Neuronal stem cell (in vitro differentiated cells): Measurements from ENCODE around the gene TTF1.

ENCODE experiments used
- DNase-seq: peaks from one replicate; pipeline ENCODE4 v3.0.0-alpha.2; 2013; ENCODE audit warnings: low spot score
- H2AFZ ChIP-seq: one replicate; pipeline ENCODE4 v1.6.1; 2013; ENCODE audit warnings: mild to moderate bottlenecking, low read length, inconsistent platforms
- H2AK5ac ChIP-seq: 2 replicates; pipeline ENCODE4 v1.6.1; 2013; ENCODE audit warnings: low read depth, mild to moderate bottlenecking, inconsistent platforms, low read length, moderate library complexity, mixed read lengths
- H2BK120ac ChIP-seq: 2 replicates; pipeline ENCODE4 v1.6.1; 2013; ENCODE audit warnings: low read depth, mild to moderate bottlenecking, inconsistent platforms, low read length, moderate library complexity, mixed read lengths
- H2BK12ac ChIP-seq: one replicate; pipeline ENCODE4 v1.6.1; 2013; ENCODE audit warnings: low read length, inconsistent platforms
- H2BK15ac ChIP-seq: 2 replicates; pipeline ENCODE4 v1.6.1; 2013; ENCODE audit warnings: mild to moderate bottlenecking, low read length, inconsistent platforms, mixed read lengths
- H2BK5ac ChIP-seq: one replicate; pipeline ENCODE4 v1.6.1; 2013; ENCODE audit warnings: inconsistent platforms, mild to moderate bottlenecking, low read length, moderate library complexity
- H3K14ac ChIP-seq: one replicate; pipeline ENCODE4 v1.6.1; 2013; ENCODE audit warnings: low read length, inconsistent platforms
- H3K18ac ChIP-seq: 2 replicates; pipeline ENCODE4 v1.6.1; 2013; ENCODE audit warnings: low read length, inconsistent platforms
- H3K23ac ChIP-seq: 2 replicates; pipeline ENCODE4 v1.6.1; 2013; ENCODE audit warnings: low read depth, mild to moderate bottlenecking, mixed read lengths, low read length, inconsistent platforms; ENCODE audit not compliant: poor library complexity
- H3K27ac ChIP-seq: replicated peaks from 3 replicates; pipeline ENCODE4 v1.5.1; 2013; ENCODE audit warnings: low read length, inconsistent platforms
- H3K27me3 ChIP-seq, 3 experiments: 2 replicates each; pipeline ENCODE4 v1.6.1; 2013; ENCODE audit warnings: low read length in 3 of 3, mild to moderate bottlenecking in 2 of 3, inconsistent platforms in 1 of 3, low read depth in 1 of 3, mixed read lengths in 1 of 3, moderate library complexity in 1 of 3; ENCODE audit not compliant: control insufficient read depth in 3 of 3, insufficient read depth in 3 of 3
- H3K36me3 ChIP-seq, 2 donors: replicated peaks in 1 of 2; 2 replicates each; pipeline ENCODE4 v1.6.1; 2013; ENCODE audit warnings: low read length in 2 of 2; ENCODE audit not compliant: control insufficient read depth in 2 of 2, insufficient read depth in 2 of 2
- H3K4ac ChIP-seq: 2 replicates; pipeline ENCODE4 v1.6.1; 2013; ENCODE audit warnings: inconsistent platforms, mild to moderate bottlenecking, low read length, moderate library complexity
- H3K4me1 ChIP-seq, 2 donors: 1 replicate in 1 of 2; 2 replicates in 1 of 2; pipeline ENCODE4 v1.6.1; 2013; ENCODE audit warnings: low read length in 2 of 2, low read depth in 1 of 2; ENCODE audit not compliant: control insufficient read depth in 2 of 2, insufficient read depth in 1 of 2
- H3K4me2 ChIP-seq: one replicate; pipeline ENCODE4 v1.6.1; 2013; ENCODE audit warnings: mild to moderate bottlenecking, low read length, inconsistent platforms; ENCODE audit not compliant: insufficient read depth, poor library complexity, severe bottlenecking
- H3K4me3 ChIP-seq, 2 donors: 2 replicates each; pipeline ENCODE4 v1.5.1; 2013; ENCODE audit warnings: low read length in 2 of 2, mild to moderate bottlenecking in 2 of 2, inconsistent platforms in 1 of 2, moderate library complexity in 1 of 2
- H3K79me1 ChIP-seq: one replicate; pipeline ENCODE4 v1.6.1; 2013; ENCODE audit warnings: low read depth, mild to moderate bottlenecking, inconsistent platforms, low read length, moderate library complexity
- H3K9ac ChIP-seq: one replicate; pipeline ENCODE4 v1.6.1; 2013; ENCODE audit warnings: mild to moderate bottlenecking, low read depth, low read length, inconsistent platforms; ENCODE audit not compliant: poor library complexity
- H3K9me3 ChIP-seq, 2 donors: replicated peaks in 1 of 2; 2 replicates each; pipeline versions ENCODE3 to v1.6.1; 2013; ENCODE audit warnings: low read length in 2 of 2, mild to moderate bottlenecking in 2 of 2, inconsistent platforms in 1 of 2, low read depth in 1 of 2, mixed read lengths in 1 of 2, moderate library complexity in 1 of 2; ENCODE audit not compliant: control insufficient read depth in 2 of 2, insufficient read depth in 1 of 2
- H4K8ac ChIP-seq: one replicate; pipeline ENCODE4 v1.6.1; 2013; ENCODE audit warnings: low read depth, mild to moderate bottlenecking, inconsistent platforms, low read length, moderate library complexity
- H4K91ac ChIP-seq: one replicate; pipeline ENCODE4 v1.6.1; 2013; ENCODE audit warnings: low read length, low read depth, mild to moderate bottlenecking, inconsistent platforms; ENCODE audit not compliant: poor library complexity
- WGBS, 2 donors: extraction: QIAGEN DNeasy Blood & Tissue Kit; methylation state at CpG; one replicate each; pipeline ENCODE4 v1.1.7; 2013; ENCODE audit warnings: missing lambda C conversion rate in 2 of 2, mixed read lengths in 1 of 2; ENCODE audit not compliant: insufficient read length in 2 of 2, insufficient replicate concordance in 1 of 2; ENCODE audit errors: extremely low coverage in 2 of 2; 5-methylcytosine and 5-hydroxymethylcytosine counted together

The TTF1 gene

GRCh38 chr9:132390966-132391365, 15.7 kb downstream of the TTF1 start:
- no peak overlapping the region for H4K91ac ChIP-seq
- no peak overlapping the region for H3K14ac ChIP-seq
- no peak overlapping the region for H3K4me3 ChIP-seq
- DNase-seq: no peak
- H3K18ac ChIP-seq: no peak overlapping the region
- H2AK5ac ChIP-seq: no peak overlapping the region
- no peak overlapping the region for H3K23ac ChIP-seq
- H3K9me3 ChIP-seq: no peaks in the 10 kb centered on the region
- H3K4me2 ChIP-seq: no peak overlapping the region
- H3K27me3 ChIP-seq: no peaks in the 10 kb centered on the region
- H3K9ac ChIP-seq: no peak overlapping the region
- H3K79me1 ChIP-seq: no peaks in the 10 kb centered on the region
- no CpG with 5 or more reads among the region's 7 CpGs for WGBS, 2 donors
- H2BK15ac ChIP-seq: no peak overlapping the region
- H3K36me3 ChIP-seq: peaks cover 50 to 96% of the 10 kb centered on the region in 2 donors
- H3K4ac ChIP-seq: no peak overlapping the region
- H2BK5ac ChIP-seq: no peak overlapping the region
- no peak overlapping the region for H2BK12ac ChIP-seq
- no peak overlapping the region for H4K8ac ChIP-seq
- H2AFZ ChIP-seq: no peak overlapping the region
- no peak overlapping the region for H3K27ac ChIP-seq
- H3K4me1 ChIP-seq: no peaks in the 10 kb centered on the region
- no peak overlapping the region for H2BK120ac ChIP-seq

- no peak overlapping the region for H2AFZ ChIP-seq
- DNase-seq: no peak
- no peak overlapping the region for H4K8ac ChIP-seq
- H3K14ac ChIP-seq: no peak overlapping the region
- no CpG with 5 or more reads among the region's 7 CpGs for WGBS, 2 donors
- H2BK15ac ChIP-seq: no peak overlapping the region
- no peaks in the 10 kb centered on the region for H3K27me3 ChIP-seq
- H2BK12ac ChIP-seq: no peak overlapping the region
- H2AK5ac ChIP-seq: no peak overlapping the region
- H2BK120ac ChIP-seq: no peak overlapping the region
- no peaks in the 10 kb centered on the region for H3K4me1 ChIP-seq
- no peak overlapping the region for H3K4me2 ChIP-seq
- no peak overlapping the region for H4K91ac ChIP-seq
- H3K27ac ChIP-seq: no peak overlapping the region
- H3K9ac ChIP-seq: no peak overlapping the region
- no peaks in the 10 kb centered on the region for H3K9me3 ChIP-seq
- H3K18ac ChIP-seq: no peak overlapping the region
- no peak overlapping the region for H2BK5ac ChIP-seq
- no peak overlapping the region for H3K4ac ChIP-seq
- peaks cover 50 to 98% of the 10 kb centered on the region in 2 donors for H3K36me3 ChIP-seq
- no peak overlapping the region for H3K23ac ChIP-seq
- H3K79me1 ChIP-seq: no peaks in the 10 kb centered on the region
- no peak overlapping the region for H3K4me3 ChIP-seq
Observed at GRCh38 chr9:132387133-132387532, 19.5 kb downstream of the TTF1 start.

GRCh38 chr9:132384376-132384775, 22.3 kb downstream of the TTF1 start:
- no peak overlapping the region for H4K91ac ChIP-seq
- no peak overlapping the region for H3K23ac ChIP-seq
- no peak overlapping the region for H2BK120ac ChIP-seq
- no peak for DNase-seq
- no peaks in the 10 kb centered on the region for H3K4me1 ChIP-seq
- no peak overlapping the region for H2AK5ac ChIP-seq
- no peak overlapping the region for H3K4ac ChIP-seq
- no peak overlapping the region for H3K9ac ChIP-seq
- H2BK15ac ChIP-seq: no peak overlapping the region
- H3K27me3 ChIP-seq: no peaks in the 10 kb centered on the region
- H4K8ac ChIP-seq: no peak overlapping the region
- H3K9me3 ChIP-seq: no peaks in the 10 kb centered on the region
- no peak overlapping the region for H2AFZ ChIP-seq
- H3K18ac ChIP-seq: no peak overlapping the region
- no peak overlapping the region for H3K14ac ChIP-seq
- H3K36me3 ChIP-seq: peaks cover 46 to 95% of the 10 kb centered on the region in 2 donors
- no peak overlapping the region for H2BK5ac ChIP-seq
- H3K79me1 ChIP-seq: peaks cover 1% of the 10 kb centered on the region
- H3K27ac ChIP-seq: no peak overlapping the region
- no peak overlapping the region for H3K4me2 ChIP-seq
- no CpG with 5 or more reads among the region's 8 CpGs for WGBS, 2 donors
- no peak overlapping the region for H3K4me3 ChIP-seq
- H2BK12ac ChIP-seq: no peak overlapping the region

GRCh38 chr9:132383462-132383883, 23.2 kb downstream of the TTF1 start:
- Histone ChIP-seq H3K36me3 (peaks cover 47 to 94% of the 10 kb centered on the region in 2 donors), H3K79me1 (peaks cover 1% of the 10 kb centered on the region), H3K27me3 (no peaks in the 10 kb centered on the region), H3K9me3 (peaks cover 2% of the 10 kb centered on the region in 2 donors), H3K27ac (no peak overlapping the region), H3K23ac (no peak overlapping the region), H3K18ac (no peak overlapping the region), H2BK5ac (no peak overlapping the region), H3K4me3 (no peak overlapping the region), H3K14ac (no peak overlapping the region), H2BK12ac (no peak overlapping the region), H2BK15ac (no peak overlapping the region), H3K9ac (no peak overlapping the region), H4K91ac (no peak overlapping the region), H3K4me2 (no peak overlapping the region), H3K4me1 (no peaks in the 10 kb centered on the region), H4K8ac (no peak overlapping the region), H3K4ac (no peak overlapping the region), H2AK5ac (no peak overlapping the region), H2AFZ (no peak overlapping the region), H2BK120ac (no peak overlapping the region)
- no peak for DNase-seq
- WGBS, 2 donors: no CpG with 5 or more reads among the region's 10 CpGs
